Stimulated activated CD4-positive, alpha-beta T cell treated with anti-CD3 and anti-CD28 coated beads, Interleukin-1b, Interleukin-23, amount 100 ng/mL, for 24 hours (primary cell): ENCODE data around the gene ZNF226.
A peak's percentile ranks its signal among the peaks of the same experiment; 100 is the strongest.
"Not testable (repeated sequence)": the region's sequence is repeated elsewhere in the genome, so short reads cannot be mapped to it uniquely, and the experiment has no call there.

Source experiments
- DNase-seq, 4 experiments: peaks; one replicate each; pipeline ENCODE4 v3.0.0-alpha.2; 2020; ENCODE audit warnings: low read depth in 4 of 4, low spot score in 1 of 4

ZNF226 gene

GRCh38 chr19:44207126-44207803 is 42.4 kb downstream of the ZNF226 start:
- peak; percentile 54 to 67 (median 61) for DNase-seq

- peak; percentile 55 to 75 (median 68) for DNase-seq
Observed at GRCh38 chr19:44212250-44212865, 47.5 kb downstream of the ZNF226 start, which contains the start of gene ZNF227. TSS of gene ZNF227 (plus strand) at chr19:44212532. CDS start at chr19:44217793, 5,261 bp downstream.

- DNase-seq, result no peak
Observed at GRCh38 chr19:44212866-44213346, 48.0 kb downstream of the ZNF226 start.

- not testable (repeated sequence) for DNase-seq
Observed at GRCh38 chr19:44219926-44220325, 55.0 kb downstream of the ZNF226 start.

GRCh38 chr19:44220761-44221160 is 55.9 kb downstream of the ZNF226 start:
- not testable (repeated sequence) for DNase-seq

- not testable (repeated sequence) for DNase-seq
Observed at GRCh38 chr19:44221291-44221690, 56.4 kb downstream of the ZNF226 start.
